GM18505 (cell line): ENCODE results near the gene PKHD1.
"Not testable (repeated sequence)": the region's sequence is repeated elsewhere in the genome, so short reads cannot be mapped to it uniquely, and the experiment has no call there.

Experiments used
- ATAC-seq: cut with Tn5 transposase; IDR thresholded peaks from one replicate; pipeline ENCODE4 v1.9.1; 2021; ENCODE audit not compliant: unreplicated experiment
- POLR2A ChIP-seq: IDR thresholded peaks from 4 replicates; pipeline ENCODE4 v1.6.1; 2011; ENCODE audit warnings: borderline replicate concordance; ENCODE audit not compliant: insufficient read depth, insufficient read length; ENCODE audit errors: extremely low read depth

PKHD1 gene

GRCh38 chr6:51929934-51930574 is 157.4 kb downstream of the PKHD1 start:
- ATAC-seq: no peak
- TF ChIP-seq POLR2A: no peak

- ATAC-seq: peak; percentile 79
- no peak for TF ChIP-seq POLR2A
These were observed 159.1 kb downstream of the PKHD1 start for GRCh38 chr6:51928320-51928719.

- ATAC-seq: no peak
These were observed 160.0 kb downstream of the PKHD1 start for GRCh38 chr6:51927450-51927849.

GRCh38 chr6:51926125-51926524 is 161.3 kb downstream of the PKHD1 start:
- ATAC-seq: no peak
- TF ChIP-seq POLR2A: no peak

More at GRCh38 chr6:51927450-51927849, 160.0 kb downstream of the PKHD1 start:
- no peak for TF ChIP-seq POLR2A

GRCh38 chr6:51922479-51922878 is 164.9 kb downstream of the PKHD1 start:
- ATAC-seq: not testable (repeated sequence)

- ATAC-seq: not testable (repeated sequence)
These were observed 169.1 kb downstream of the PKHD1 start for GRCh38 chr6:51918347-51918746.

- ATAC-seq: no peak
- TF ChIP-seq POLR2A: no peak
These were observed 172.3 kb downstream of the PKHD1 start for GRCh38 chr6:51915098-51915497.

- no peak for ATAC-seq
These were observed 174.1 kb downstream of the PKHD1 start for GRCh38 chr6:51913265-51913664.

GRCh38 chr6:51910851-51911250 is 176.6 kb downstream of the PKHD1 start:
- no peak for ATAC-seq
- TF ChIP-seq POLR2A: no peak

More at GRCh38 chr6:51913265-51913664, 174.1 kb downstream of the PKHD1 start:
- TF ChIP-seq POLR2A: no peak

- ATAC-seq: no peak
- TF ChIP-seq POLR2A: no peak
These were observed 179.2 kb downstream of the PKHD1 start for GRCh38 chr6:51908243-51908642.

GRCh38 chr6:51901766-51902764 is 185.3 kb downstream of the PKHD1 start:
- TF ChIP-seq POLR2A: no peak
- no peak for ATAC-seq

GRCh38 chr6:51893366-51893765 is 194.0 kb downstream of the PKHD1 start:
- no peak for TF ChIP-seq POLR2A
- ATAC-seq: no peak

GRCh38 chr6:51892750-51893149 is 194.7 kb downstream of the PKHD1 start:
- TF ChIP-seq POLR2A: no peak
- ATAC-seq: no peak

- TF ChIP-seq POLR2A: no peak
- no peak for ATAC-seq
These were observed 195.1 kb downstream of the PKHD1 start for GRCh38 chr6:51892339-51892738.
